Measurements from ENCODE around the gene FLNB. TPM values are rescaled to one million over a fixed set of nuclear protein-coding genes. Genes with fewer than 3 reads are reported as not detected.

FLNB gene
- total RNA-seq, 1 experiment from 2014 or later = 147 TPM

GRCh38 chr3:58169371-58169770 lies 161.1 kb downstream of the FLNB start:
- intact Hi-C loops (cut with micrococcal nuclease; ENCODE audit: unreplicated experiment) = no loop called here
- CTCF ChIA-PET = no interaction called here
- Mint-ChIP-seq H3K36me3 (ENCODE audit: insufficient read depth, unreplicated experiment) (peaks cover 47% of the 10 kb centered on the region), H3K4me3 (ENCODE audit: low read depth, unreplicated experiment) (no peak overlapping the region), H3K4me1 (ENCODE audit: low read depth, unreplicated experiment) (peaks cover 22% of the 10 kb centered on the region), H3K27ac (ENCODE audit: unreplicated experiment) (no peak overlapping the region), H3K27me3 (ENCODE audit: unreplicated experiment) (no peaks in the 10 kb centered on the region), H3K9me3 (ENCODE audit: low read depth, unreplicated experiment) (no peaks in the 10 kb centered on the region)
- no peak for DNase-seq
- no peak for TF ChIP-seq CTCF (IDR thresholded peaks at IDR 0.05; ENCODE audit: unreplicated experiment)
- no TSS peak for BruUV-seq (replicated peaks)

DNA sequence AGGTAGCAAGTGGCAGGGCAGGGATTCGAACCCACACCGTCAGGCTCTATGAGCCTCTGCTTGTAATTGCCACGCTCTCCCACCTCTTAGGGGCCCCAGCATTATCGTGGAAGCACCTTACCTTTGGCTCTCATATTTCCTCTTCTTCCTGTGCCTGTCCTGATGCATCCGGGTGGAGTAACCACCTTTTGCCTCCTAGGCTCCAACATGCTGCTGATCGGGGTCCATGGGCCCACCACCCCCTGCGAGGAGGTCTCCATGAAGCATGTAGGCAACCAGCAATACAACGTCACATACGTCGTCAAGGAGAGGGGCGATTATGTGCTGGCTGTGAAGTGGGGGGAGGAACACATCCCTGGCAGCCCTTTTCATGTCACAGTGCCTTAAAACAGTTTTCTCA lies 162.2 kb downstream of the FLNB start:
- H3K36me3 Mint-ChIP-seq (ENCODE audit: insufficient read depth, unreplicated experiment) = peaks cover 48% of the 10 kb centered on the region
- intact Hi-C loops (cut with micrococcal nuclease; ENCODE audit: unreplicated experiment) = loop anchor here (5.0 kb wide), 1 partner anchor 208 kb away; no protein-coding TSS in a partner anchor
- H3K27ac Mint-ChIP-seq (ENCODE audit: unreplicated experiment) = no peak overlapping the region
- H3K27me3 Mint-ChIP-seq (ENCODE audit: unreplicated experiment) = no peaks in the 10 kb centered on the region
- BruUV-seq (replicated peaks) = no TSS peak
- TF ChIP-seq CTCF (IDR thresholded peaks at IDR 0.05; ENCODE audit: unreplicated experiment) = no peak
- DNase-seq = no peak
- H3K4me1 Mint-ChIP-seq (ENCODE audit: low read depth, unreplicated experiment) = peaks cover 28% of the 10 kb centered on the region
- CTCF ChIA-PET = no interaction called here
- no peak overlapping the region for H3K4me3 Mint-ChIP-seq (ENCODE audit: low read depth, unreplicated experiment)
- H3K9me3 Mint-ChIP-seq (ENCODE audit: low read depth, unreplicated experiment) = no peaks in the 10 kb centered on the region

GRCh38 chr3:58171126-58171525 lies 162.9 kb downstream of the FLNB start:
- Mint-ChIP-seq H3K4me3 (ENCODE audit: low read depth, unreplicated experiment) (no peak overlapping the region), H3K27ac (ENCODE audit: unreplicated experiment) (no peak overlapping the region), H3K27me3 (ENCODE audit: unreplicated experiment) (no peaks in the 10 kb centered on the region), H3K4me1 (ENCODE audit: low read depth, unreplicated experiment) (peaks cover 30% of the 10 kb centered on the region), H3K36me3 (ENCODE audit: insufficient read depth, unreplicated experiment) (peaks cover 48% of the 10 kb centered on the region), H3K9me3 (ENCODE audit: low read depth, unreplicated experiment) (no peaks in the 10 kb centered on the region)
- intact Hi-C loops (cut with micrococcal nuclease; ENCODE audit: unreplicated experiment) = loop anchor here (5.0 kb wide), 1 partner anchor 209 kb away; no protein-coding TSS in a partner anchor
- no peak for DNase-seq
- no TSS peak for BruUV-seq (replicated peaks)
- TF ChIP-seq CTCF (IDR thresholded peaks at IDR 0.05; ENCODE audit: unreplicated experiment) = no peak
- CTCF ChIA-PET = no interaction called here

- H3K27ac Mint-ChIP-seq (ENCODE audit: unreplicated experiment) = peak overlapping the region; percentile 22
- intact Hi-C loops (cut with micrococcal nuclease; ENCODE audit: unreplicated experiment) = loop anchor here (5.0 kb wide), 1 partner anchor 211 kb away; no protein-coding TSS in a partner anchor
- no TSS peak for BruUV-seq (replicated peaks)
Observed at GRCh38 chr3:58173029-58173668, 164.9 kb downstream of the FLNB start.

More at GRCh38 chr3:58173029-58173668, 164.9 kb downstream of the FLNB start:
- peaks cover 41% of the 10 kb centered on the region for H3K36me3 Mint-ChIP-seq (ENCODE audit: insufficient read depth, unreplicated experiment)
- CTCF ChIA-PET = interaction anchor here (1.0 kb wide), 1 partner anchor 165 kb away, joined by 3 read pairs; no protein-coding TSS in a partner anchor
- no peaks in the 10 kb centered on the region for H3K9me3 Mint-ChIP-seq (ENCODE audit: low read depth, unreplicated experiment)
- H3K4me1 Mint-ChIP-seq (ENCODE audit: low read depth, unreplicated experiment) = peaks cover 42% of the 10 kb centered on the region
- H3K27me3 Mint-ChIP-seq (ENCODE audit: unreplicated experiment) = no peaks in the 10 kb centered on the region
- H3K4me3 Mint-ChIP-seq (ENCODE audit: low read depth, unreplicated experiment) = no peak overlapping the region
- DNase-seq = no peak
- TF ChIP-seq CTCF (IDR thresholded peaks at IDR 0.05; ENCODE audit: unreplicated experiment) = no peak

Measured in Calu3 (cell line).